ENCODE measurements around the gene SERPINE3.

The SERPINE3 gene

DNA sequence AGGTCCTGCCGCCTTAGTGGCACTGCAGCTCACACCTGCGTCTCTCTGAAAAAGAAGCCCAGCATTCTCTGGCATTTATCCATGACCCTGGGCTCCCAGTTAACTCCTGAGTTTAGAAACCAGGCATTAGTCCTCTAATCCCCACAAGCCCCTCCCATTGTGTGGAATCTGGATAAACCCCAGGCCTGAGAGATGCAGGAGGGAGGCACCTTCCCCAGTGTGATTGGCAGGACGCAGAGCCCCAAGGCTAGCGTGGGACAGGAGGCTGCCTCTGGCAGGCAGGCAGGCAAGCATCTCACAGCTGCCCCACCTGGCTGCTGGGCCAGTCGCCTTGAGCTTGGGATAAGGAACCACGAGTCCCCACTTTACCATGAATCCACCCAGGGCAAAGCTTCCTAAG lies 11.0 kb upstream of the SERPINE3 start:
- DNase-seq = no peak

DNA sequence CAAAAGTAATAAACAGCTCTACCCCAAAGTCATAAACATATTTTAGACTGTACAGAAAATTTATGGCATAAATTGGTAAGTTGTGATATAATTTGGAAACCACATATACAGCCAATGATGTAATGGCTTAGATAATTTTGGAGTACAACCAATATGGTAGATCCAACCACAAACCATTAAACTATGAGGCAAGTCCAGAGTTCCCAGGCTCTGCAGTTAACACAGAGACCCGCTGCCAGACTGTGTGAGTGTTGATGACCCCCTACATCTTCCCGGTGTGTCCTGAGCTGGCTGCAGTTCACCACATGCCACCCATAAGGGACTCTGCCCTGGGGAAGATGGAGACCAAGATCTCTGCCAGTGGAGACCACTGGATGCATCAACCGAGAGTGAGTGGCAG lies 9.9 kb upstream of the SERPINE3 start:
- DNase-seq = no peak

DNA sequence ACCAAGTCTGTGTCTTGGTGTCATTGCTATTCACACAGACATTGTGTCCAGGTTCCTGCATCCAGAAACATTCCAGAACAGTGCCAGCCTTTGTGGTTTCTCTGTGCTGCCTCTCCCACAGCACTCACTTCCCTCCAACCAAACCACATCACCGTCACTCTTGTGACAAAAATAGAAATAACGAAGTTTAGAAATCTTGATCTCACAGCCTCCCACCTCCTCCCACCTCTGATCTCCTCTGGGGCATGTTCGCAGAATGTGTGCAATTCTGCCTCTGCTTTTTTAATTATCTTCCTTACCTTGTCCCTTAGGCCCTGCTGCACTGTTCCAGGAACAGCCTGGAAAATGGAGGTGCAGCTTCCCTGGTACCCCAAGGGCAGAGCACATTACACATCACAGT lies 8.7 kb upstream of the SERPINE3 start:
- no peak for DNase-seq

DNA sequence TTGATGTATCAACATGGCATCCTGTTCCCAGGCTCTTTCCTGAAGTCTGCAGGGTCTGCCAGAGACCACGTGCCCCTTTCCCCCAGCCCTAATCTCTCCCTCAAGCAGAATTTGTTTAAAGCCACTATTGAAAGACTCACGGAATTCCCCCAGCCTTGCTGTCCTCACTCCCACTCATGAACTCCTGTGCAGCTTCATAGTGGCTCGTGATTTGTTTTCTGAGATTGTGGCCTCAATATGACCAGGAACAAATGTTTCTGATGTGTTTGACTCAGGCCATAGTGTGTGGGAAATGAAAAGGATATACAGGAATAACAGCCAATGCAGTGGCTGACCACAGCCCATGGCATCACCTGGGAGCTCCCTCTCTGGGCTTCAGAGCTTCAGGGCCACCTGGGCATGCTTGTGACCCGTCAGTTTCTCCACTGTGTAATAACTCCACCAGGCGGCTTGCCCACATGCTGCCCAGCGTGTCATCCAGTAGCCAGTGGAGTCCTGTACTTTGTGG lies 8.1 kb upstream of the SERPINE3 start:
- DNase-seq = no peak

DNA sequence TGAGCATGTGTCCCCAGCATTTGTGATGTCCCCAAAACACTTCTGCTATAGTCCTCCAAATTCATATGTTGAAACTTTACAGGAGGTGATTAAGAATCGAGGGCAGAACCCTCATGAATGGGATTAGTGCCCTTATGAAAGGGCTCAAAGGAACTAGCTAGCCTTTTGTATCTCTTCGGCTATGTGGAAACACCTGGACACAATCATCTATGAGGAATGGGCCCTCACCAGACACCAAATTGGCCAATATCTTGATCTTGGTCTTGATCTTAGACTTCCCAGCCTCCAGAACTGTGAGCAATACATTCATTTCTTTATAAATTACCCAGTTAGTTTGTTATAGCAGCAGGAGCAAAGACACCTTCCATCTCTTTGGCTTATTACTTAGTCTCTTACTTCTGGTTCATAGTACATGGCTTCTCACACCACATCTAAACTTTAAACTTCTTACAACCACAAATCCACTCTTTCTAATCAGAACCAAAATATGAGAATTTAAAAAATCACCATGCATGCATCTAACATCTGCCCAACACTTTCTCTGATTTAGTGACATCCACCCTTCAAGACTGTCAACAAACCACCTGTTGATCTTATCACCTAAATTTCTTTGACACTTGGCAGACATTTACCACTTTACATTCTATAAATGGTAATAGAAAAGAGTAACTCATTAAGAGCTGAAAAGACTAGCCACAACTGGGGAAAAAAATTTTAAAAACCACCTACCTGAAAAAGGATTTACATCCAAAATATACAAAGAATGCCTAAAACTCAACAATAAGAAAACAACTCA lies 6.7 kb upstream of the SERPINE3 start:
- DNase-seq = no peak

DNA sequence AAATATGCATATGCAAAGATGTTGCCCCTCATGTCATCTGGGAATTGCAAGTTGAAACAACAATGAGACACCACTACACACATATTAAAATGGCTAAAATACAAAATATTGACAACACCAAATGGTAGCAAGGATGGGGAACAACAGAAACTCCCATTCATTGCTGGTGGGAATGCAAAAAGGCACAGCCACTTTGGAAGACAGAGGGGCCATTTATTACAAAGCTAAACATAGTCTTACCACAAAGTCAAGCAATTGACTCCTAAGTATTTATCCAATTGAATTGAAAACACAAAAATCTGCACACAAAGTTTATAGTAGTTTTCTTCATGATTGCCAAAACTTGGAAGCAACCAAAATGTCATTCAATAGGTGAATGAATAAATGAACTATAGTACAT lies 6.1 kb upstream of the SERPINE3 start:
- no peak for DNase-seq

DNA sequence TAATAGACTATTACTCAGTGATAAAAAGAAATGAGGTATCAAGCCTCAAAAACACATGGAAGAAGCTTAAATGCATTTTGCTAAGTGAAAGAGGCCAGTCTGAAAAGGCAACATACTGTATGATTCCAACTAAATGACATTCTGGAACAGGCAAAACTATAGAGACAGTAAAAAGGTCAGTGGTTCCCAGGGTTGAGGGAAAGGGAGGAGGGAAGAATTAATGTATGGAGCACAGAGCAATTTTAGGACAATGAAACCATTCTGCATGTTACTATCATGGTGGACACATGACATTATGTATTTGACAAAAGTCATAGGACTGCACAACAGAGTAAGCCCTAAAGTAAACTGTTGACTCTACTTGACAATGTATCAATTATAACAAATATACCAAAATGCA lies 5.7 kb upstream of the SERPINE3 start:
- no peak for DNase-seq

DNA sequence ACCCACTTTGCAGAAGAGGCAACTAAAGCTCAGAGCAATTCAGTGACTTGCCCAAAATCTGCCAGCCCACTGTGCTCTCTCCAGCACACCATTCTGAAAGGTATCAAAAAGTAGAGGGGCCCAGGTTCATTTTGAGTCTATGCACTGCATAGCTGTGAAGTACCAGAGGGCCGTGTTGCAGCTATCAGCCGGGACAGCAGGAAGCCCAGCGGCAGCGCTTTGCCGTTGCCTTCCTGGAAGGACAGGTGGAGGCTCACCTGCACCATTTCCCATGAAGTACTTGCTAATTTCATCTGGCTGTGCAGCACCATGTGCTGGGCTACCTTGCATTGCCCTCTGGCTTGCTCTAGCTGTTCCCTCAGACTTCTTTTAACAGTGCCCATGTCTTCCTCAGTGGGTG lies 2.7 kb upstream of the SERPINE3 start:
- no peak for DNase-seq

DNA sequence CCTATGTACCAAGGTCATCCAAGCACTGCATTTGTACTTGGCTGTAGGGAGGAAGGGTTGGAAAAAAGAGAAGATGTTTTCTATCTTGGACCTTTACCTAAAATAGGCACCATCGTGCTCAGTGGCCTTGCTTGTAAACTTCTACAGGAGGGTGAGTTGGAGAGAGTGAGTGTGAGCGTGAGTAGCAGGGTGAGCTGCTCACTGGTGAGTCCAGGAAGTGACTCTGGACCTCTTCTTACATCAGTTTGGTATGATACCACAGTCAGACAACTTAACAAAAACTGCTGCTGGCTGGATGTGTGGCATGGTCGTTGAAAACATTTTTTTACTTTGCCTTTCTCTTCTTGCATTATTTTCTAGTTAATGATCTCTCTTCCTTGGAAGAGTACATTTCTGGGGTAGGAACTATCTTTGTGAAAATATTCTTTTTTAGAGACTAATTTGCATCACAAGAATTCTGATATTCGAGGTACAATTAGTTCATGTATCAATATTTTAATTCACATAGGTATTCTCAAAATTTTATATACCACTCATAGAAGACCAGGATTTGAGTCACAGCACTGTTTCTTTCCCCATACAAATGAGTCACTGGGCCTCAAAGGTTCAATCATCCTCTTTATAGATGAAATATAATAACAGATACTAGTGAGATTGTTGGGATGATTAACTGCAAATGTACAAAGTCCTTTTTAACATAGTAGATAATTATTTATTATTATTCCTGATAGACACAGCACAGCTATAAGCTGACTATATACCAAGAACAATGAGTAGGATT lies 651 bp downstream of the SERPINE3 start:
- no peak for DNase-seq

DNA sequence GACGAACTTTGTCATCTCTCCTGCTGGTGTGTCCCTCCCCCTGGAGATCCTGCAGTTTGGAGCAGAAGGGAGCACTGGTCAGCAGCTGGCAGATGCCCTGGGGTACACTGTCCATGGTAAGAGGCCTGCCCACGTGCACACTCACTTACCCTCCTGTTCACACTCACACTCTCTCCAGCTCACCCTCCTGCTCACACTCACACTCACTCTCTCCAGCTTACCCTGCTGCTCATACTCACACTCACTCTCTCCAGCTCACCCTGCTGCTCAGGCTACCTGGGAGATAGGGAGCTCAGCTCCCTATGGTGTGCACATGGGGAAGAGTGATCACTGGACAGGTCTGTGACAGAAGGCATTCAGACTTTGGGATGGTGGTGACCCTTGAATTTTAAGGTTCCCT lies 1.7 kb downstream of the SERPINE3 start:
- no peak for DNase-seq

DNA sequence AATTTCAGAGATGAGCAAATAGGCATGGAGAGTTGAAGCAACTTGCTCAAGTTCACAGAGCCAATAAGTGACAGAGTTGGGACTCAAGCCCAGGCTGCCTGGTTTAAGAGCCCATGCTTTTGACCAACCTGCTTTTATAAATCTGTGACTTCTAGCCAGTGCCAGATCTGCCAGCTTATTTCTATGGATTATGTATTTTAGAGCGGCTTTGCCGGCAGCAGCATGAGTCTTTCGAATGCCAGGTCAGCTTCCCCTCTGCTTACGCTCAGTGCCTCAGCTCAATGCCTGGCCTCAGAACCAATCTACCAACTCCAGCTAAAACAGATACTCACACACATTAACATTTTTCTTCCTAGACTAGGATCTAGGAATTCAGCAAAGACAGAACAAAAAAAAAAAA lies 2.3 kb downstream of the SERPINE3 start:
- DNase-seq = no peak

DNA sequence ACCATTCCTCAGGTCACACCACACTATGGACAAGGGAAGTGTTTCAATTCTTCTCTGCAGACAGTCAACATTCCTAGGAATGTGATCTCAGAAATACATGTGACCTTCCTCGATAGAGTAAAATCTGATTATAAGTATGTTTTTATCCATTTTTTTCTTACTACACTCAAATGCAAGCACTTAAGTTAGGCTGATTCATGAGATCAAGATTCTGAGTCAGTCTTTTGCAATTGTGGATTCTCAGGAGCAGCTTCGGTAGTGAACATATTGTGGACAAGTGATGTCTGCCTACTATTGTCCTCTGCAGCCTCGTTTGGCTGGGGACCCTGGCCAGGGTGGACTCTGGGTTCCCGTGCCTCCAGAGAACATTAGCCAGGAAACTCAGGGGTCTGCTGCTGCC lies 3.2 kb downstream of the SERPINE3 start:
- DNase-seq = no peak

DNA sequence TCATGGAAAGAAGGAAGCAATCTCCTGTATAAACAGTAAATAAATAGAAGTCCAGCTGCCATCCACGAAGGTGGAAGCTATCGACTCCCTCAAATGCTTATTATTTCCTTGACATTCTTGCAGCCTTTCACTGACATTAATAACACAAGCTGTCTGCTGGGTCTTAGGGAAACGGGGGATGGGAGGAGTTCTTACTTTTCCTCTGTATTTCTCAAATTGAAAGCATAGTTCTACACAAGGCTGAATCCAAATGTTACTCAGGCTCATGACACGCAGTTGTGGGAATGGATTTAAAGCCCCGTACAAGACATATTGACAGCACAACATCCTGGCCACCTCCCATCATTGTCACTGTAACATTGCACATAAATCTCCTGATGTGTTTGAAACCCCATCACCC lies 4.0 kb downstream of the SERPINE3 start:
- no peak for DNase-seq

DNA sequence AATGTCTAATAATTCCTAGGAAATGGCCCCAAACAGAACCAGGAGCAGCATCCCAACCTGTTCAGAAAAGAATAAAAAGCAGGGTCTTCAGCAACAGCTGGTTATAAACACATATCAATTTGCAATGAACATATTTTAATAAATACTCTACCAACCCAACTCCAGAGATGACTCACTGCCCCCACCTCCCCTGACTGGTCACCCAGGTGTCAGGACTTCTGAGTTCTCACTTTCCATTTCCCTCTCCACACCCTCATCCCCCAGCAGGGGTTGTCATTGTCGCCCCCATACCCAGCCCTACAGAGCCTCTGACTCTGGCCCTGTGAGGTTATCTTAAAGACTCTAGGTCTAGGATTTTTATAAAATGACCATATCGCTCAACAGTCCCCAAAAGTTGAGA lies 6.9 kb downstream of the SERPINE3 start:
- no peak for DNase-seq

DNA sequence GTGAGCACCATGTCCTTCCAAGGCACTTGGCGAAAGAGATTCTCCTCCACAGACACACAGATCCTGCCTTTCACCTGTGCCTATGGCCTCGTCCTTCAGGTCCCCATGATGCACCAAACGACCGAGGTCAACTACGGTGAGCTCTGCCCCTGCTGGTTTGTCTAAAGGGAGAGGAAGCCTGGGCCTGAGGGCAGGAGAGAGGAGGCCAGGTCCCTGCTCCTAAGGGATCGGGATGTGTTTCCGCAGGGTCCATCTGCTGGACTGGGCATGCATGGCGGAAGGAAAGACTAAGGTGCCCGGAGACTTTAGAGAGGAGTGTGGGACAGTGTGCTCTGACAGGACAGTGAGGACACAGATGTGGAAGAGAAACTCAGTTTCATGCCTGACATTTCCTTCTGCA lies 7.6 kb downstream of the SERPINE3 start:
- DNase-seq = no peak

DNA sequence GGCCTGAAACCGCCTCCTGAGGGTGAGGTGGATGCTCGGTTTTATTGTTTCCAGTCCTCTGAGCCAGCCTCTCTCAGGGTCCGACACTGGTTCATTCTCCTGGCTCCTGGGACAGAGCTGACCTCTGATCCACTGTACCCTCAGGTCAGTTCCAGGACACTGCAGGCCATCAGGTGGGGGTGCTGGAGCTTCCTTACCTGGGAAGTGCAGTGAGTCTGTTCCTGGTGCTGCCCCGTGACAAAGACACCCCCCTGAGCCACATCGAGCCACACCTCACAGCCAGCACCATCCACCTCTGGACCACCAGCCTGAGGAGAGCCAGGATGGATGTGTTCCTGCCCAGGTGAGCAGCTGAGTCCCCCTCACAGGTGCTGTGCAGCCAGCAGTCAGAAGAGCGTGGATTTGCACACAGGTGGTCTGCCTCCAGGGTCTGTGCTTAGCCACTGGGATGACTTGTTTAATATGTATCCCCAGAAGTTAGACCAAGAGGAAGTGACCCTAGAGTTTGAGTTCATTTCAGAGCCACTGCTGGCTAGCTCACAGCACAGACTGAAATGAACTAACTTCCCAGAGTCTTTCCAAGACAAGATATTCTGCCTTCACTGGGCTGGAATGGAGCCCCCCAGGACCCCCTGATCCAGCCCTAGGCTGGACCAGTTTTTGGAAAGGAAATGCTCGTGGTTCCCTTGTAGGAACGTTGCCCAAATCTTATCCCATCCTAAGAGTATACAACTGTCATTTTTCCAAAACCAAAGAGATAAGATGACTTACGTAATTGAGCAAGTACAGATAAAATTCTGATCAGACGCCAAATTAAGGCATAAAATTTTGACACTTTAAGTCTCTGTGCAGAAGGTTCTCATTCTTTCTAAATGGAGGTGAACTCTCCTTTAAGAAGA lies 8.8 kb downstream of the SERPINE3 start:
- no peak for DNase-seq

DNA sequence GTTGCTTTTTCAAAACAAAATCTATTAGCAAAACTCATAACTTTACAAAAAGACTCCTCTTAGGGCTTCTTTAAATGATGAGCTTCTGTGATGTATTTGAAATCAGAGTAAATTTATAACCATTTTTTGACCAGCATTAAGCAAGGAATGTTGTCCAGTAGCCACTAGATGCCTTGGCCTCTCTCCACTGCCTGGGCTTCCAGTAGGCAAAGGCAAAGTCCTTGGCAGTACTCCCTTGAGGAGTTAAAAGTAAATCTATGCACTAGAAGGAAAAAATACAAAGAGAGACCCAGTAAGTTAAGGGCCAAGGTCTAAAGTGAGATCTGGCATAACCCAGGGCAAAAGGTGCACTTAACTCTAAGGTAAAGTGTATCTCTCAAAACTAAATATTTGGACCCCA lies 9.5 kb downstream of the SERPINE3 start:
- no peak for DNase-seq

DNA sequence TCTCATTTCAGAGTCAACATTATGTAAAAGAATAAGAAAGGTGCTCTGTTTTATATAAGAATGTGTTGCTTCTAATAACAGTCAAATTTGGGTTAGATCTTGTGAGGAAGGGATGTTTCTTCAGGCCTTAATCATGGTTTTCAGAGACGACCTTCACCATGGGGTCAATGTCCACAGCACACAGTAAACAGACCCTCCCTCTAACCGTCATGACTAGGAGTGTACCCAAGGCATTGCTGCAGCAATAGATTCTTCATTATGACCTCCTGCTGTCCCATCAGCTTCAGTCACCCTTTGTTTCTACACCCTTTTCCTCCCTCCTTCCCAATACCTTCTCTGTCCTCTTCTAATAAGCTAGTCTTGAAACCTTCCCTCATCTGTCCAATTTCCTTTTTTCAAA lies 15.7 kb downstream of the SERPINE3 start:
- DNase-seq = no peak

DNA sequence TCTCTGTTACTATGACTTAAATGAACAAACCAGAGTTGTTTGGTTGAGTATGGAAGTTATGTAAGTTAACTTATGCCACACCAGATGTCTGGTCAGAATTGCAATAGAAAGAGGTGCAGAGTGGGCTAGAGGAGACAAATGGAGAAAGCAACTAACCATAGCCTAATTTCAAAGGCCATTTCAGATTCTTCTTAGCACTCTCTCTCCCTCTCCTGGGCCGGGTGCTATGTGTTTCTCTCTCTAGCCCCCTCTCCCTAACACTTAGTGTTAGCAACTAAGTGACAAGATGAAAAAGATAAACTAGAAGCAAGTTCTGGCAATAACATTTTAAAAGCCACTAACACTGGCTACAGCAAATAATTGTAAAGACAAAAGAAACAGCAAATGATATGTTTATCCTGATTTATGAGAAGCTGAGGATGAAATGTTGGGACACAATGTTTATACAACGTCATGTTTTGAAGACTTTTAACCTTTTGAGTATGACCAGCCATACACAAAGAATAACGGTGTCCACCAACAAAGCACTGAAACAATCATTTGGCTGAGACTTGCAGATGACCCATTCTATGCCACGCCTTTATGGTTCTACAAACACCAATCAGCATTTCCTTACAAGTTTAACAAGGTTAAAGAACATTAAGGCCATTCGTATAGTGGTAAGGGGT lies 18.6 kb downstream of the SERPINE3 start:
- DNase-seq = no peak

DNA sequence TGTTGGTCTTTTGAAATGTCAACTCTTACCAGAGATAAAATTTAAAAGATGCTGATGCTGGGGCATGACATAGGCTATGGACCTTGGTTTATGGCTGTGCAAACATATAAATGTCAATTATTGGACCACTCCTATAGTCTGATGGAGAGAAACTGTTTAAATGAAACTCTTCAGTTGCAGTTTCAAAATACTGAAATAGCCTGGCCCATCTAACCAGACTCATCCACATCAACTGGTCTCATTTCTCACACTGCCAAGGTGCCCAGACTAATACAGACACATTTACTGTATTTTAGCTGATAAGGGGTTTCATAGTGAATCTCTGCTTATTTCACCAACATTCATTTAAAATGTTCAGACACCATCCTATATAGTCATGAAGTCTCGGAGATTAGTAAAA lies 19.9 kb downstream of the SERPINE3 start:
- DNase-seq = no peak

DNA sequence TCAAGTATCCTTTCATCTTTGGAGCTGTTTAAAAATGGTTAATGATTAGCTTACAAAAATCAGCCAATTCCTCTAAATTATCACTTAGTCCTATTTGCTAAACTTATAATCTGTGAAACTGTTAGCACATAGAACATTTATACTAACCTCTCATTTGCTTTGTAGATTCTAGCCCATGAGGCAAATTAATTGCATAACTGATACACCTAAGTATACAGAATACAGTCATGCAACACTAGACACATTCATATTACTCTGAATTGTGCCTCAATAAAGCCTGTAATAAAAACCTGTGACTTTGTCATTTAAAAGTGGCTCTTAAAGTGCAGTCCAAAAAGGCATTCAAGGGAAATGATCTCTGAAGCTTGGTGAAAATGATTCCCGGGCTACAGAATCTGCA lies 21.0 kb downstream of the SERPINE3 start:
- DNase-seq = no peak

DNA sequence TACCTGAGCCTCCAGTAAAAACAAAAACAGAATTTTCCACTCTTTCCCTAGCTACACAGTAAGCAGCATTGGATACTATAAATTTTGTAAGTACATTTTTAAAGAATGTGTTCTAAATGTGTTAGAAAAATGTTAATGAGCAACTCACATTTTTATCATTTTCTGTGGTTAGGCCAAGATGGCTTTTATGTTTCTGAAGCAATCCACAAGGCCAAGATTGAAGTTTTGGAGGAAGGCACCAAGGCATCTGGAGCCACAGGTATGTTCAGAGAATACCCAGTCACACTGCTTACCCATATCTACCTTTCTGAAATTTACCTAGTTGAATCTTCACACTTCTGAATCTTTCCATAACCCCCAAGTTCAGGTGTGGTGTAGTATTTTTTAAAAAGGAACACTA lies 21.6 kb downstream of the SERPINE3 start:
- DNase-seq = no peak

All from right kidney (tissue), 1 donor.